AML-193 (cell line): ENCODE results near the gene IGFLR1.

Source experiments
- DNase-seq, 2 experiments: peaks; one replicate each; lab custom pipeline; 2025; lab: John Stamatoyannopoulos, UW

Gene IGFLR1

DNA sequence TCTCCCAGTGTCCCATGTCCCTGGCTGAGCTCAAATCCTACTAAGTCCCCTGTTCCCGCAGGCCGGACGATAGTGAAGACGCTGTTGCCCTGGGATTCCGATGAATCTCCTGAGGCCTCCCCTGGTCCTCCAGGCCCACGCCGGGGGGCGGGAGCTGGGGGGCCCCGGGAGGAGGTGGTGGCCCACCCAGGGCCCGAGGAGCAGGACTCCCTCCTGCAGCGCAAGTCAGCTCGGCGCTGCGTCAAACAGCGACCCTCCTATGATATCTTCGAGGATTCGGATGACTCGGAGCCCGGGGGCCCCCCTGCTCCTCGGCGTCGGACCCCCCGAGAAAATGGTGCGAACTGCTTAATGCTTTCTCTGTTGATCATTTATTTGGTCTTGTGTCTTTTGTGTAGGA is 18.6 kb downstream of the IGFLR1 start:
- DNase-seq: no peak

DNA sequence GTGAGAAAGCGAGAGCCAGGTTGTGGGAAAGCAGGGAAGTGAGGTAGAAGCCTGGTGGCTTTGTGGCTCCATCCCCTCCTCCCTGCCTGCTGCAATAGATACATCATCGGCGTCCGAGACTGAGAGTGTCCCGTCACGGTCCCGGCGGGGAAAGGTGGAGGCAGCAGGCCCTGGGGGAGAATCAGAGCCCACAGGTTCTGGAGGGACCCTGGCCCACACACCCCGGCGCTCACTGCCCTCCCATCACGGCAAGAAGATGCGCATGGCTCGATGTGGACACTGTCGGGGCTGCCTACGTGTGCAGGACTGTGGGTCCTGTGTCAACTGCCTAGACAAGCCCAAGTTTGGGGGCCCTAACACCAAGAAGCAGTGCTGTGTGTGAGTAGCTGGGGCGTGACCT is 19.4 kb downstream of the IGFLR1 start:
- no peak for DNase-seq

DNA sequence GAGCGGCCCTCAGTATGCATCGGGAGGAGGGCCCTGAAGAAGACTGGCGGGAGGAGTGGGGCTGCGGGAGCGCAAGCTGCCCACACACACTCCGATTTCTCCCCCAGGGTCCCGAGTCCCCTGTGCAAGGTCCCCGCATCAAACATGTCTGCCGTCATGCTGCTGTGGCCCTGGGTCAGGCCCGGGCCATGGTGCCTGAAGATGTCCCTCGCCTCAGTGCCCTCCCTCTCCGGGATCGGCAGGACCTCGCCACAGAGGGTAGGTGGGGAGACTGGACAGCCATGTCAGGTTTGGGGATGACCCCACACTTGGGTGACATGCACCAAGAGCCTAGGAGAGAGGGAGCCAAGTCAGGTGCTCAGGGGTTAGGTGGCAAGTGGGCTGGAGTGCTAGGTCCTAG is 19.8 kb downstream of the IGFLR1 start:
- DNase-seq: no peak

DNA sequence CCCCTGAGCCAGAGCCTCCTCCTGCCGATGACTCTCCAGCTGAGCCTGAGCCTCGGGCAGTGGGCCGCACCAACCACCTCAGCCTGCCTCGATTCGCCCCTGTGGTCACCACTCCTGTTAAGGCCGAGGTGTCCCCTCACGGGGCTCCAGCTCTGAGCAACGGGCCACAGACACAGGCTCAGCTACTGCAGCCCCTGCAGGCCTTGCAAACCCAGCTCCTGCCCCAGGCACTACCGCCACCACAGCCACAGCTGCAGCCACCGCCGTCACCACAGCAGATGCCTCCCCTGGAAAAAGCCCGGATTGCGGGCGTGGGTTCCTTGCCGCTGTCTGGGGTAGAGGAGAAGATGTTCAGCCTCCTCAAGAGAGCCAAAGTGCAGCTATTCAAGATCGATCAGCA is 20.9 kb downstream of the IGFLR1 start:
- no peak for DNase-seq

DNA sequence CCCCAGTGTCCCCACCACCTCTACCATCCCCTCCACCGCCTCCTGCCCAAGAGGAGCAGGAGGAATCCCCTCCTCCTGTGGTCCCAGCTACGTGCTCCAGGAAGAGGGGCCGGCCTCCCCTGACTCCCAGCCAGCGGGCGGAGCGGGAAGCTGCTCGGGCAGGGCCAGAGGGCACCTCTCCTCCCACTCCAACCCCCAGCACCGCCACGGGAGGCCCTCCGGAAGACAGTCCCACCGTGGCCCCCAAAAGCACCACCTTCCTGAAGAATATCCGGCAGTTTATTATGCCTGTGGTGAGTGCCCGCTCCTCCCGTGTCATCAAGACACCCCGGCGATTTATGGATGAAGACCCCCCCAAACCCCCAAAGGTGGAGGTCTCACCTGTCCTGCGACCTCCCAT is 21.6 kb downstream of the IGFLR1 start:
- DNase-seq: no peak

DNA sequence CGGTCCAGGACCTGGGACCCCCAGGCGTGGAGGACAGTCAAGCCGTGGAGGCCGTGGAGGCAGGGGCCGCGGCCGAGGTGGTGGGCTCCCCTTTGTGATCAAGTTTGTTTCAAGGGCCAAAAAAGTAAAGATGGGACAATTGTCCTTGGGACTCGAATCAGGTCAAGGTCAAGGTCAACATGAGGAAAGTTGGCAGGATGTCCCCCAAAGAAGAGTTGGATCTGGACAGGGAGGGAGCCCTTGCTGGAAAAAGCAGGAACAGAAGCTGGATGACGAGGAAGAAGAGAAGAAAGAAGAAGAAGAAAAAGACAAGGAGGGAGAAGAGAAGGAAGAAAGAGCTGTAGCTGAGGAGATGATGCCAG is 22.1 kb downstream of the IGFLR1 start:
- DNase-seq: no peak

DNA sequence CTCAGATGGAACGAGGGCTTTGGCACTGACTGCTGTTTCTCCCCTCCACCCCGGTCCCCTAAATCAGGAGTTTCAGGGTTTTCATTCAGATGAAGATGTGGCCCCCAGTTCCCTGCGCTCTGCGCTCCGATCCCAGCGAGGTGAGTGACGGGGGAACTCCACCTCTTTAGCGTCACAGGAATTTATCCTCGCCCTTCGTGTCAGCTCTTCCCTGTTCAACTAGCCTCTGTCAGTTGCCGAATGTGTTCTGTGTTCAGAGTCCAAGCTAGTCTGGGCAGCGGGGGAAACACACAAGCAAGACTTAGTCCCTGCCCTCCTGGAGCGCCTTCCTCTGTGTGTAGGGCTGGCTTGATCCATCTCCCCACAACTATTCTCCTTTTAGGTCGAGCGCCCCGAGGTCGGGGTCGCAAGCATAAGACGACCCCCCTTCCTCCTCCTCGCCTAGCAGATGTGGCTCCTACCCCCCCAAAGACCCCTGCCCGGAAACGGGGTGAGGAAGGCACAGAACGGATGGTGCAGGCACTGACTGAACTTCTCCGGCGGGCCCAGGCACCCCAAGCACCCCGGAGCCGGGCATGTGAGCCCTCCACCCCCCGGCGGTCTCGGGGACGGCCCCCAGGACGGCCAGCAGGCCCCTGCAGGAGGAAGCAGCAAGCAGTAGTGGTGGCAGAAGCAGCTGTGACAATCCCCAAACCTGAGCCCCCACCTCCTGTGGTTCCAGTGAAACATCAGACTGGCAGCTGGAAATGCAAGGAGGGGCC is 22.7 kb downstream of the IGFLR1 start:
- no peak for DNase-seq

DNA sequence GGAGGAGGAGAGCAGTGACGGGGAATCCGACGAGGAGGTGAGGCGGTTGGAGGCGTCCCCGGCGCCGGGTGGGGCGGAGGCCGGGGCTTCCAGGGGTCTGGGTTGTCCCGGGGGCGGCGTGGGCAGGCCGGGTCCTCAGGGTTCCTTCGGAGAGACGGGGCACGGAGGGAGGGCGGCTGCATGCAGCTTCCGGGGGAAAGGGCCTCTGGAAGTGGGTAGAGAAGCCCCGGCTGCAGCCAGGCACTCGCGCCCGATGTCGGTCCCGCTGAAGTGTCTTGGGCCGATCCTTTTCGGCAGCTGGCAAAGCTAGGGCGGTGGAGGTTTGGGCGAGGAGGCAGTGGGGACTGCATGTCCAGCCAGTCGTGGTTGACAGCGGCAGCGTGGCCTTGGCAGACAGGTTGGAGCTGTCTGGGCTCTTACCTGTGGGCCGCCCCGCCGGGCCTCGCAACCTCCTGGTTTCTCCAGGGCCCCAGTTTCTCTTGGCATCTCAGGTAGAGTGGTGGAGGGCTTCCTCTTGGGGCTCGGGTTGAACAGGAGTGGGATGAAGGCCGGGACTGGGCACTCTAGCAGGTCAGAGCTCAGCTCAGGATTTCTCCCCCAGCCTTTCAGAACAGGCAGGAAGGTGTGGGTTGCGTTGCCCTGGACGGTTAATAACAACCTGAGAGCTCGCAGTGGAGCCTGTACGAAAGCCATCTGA is 23.8 kb downstream of the IGFLR1 start:
- peak in 1 of 2 experiments; percentile 9 for DNase-seq

DNA sequence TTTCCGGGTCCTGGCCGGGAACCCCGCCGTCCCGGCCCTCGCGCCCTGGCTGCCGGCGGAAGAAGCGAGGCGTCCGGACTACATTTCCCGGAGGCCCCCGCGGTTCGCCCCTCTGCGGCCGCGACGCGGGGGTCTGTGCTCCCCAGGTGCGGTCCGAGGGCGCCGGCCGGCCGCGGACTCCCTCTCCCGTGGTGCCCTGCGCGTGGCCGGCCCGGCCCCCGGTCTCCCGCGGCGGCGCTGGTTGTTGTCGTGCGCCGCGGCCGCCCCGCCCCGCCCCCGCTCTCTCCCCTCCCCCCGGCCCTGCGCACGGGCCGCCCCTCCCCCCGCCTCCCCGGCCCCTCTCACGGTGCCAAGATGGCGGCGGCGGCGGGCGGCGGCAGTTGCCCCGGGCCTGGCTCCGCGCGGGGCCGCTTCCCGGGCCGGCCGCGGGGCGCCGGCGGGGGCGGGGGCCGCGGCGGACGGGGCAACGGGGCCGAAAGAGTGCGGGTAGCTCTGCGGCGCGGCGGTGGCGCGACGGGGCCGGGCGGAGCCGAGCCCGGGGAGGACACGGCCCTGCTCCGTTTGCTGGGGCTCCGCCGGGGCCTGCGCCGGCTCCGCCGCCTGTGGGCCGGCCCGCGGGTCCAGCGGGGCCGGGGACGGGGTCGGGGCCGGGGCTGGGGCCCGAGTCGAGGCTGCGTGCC is 24.4 kb downstream of the IGFLR1 start, which contains the start of gene KMT2B:
Gene KMT2B, plus strand, starts transcription at position 339 of the 680 bp plus-strand sequence. Its CDS starts 16 bp downstream, at position 355.
- no peak for DNase-seq

DNA sequence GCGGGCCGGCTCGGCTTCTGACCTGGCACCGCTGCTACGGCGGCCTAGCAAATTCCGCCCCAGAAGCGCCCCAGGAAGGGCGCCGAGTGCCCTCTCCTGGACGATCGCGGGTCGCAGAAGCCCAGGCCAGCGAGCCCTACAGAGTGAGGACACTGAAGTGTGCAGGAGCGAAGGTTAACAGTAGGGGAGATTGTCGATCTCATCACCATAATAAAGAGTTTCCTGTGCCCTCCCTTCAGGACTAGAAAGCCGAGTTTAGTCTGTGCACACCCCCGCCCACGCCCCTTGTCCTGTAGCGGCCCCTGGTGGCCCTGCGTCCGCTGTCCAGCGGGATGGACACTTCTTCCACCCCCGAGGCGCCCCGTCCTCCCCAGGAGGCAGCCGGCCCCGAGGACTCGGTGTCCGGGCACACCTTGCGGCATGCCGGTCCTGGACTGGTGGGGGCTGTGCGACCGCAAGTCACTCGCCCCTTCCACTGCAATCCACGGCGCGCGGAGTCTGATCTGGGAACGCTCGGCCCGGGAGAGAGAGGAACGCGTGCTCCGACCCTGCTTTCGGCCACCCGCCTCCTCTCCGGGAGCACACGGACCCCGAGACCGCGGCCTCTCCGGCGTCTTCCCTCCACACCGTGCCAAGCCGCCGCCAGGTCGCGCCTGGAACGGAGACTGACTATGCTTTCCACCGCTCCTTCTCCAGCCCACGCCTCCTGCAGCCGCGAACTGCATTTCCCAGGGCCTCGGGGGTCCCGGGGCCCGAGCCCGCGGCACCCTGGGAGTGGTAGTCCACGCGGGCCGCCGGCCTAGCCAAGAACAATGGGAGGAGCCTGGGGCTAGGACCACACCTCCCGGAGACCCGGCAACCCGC is 25.2 kb downstream of the IGFLR1 start:
- DNase-seq: peak; percentile 88 to 92

DNA sequence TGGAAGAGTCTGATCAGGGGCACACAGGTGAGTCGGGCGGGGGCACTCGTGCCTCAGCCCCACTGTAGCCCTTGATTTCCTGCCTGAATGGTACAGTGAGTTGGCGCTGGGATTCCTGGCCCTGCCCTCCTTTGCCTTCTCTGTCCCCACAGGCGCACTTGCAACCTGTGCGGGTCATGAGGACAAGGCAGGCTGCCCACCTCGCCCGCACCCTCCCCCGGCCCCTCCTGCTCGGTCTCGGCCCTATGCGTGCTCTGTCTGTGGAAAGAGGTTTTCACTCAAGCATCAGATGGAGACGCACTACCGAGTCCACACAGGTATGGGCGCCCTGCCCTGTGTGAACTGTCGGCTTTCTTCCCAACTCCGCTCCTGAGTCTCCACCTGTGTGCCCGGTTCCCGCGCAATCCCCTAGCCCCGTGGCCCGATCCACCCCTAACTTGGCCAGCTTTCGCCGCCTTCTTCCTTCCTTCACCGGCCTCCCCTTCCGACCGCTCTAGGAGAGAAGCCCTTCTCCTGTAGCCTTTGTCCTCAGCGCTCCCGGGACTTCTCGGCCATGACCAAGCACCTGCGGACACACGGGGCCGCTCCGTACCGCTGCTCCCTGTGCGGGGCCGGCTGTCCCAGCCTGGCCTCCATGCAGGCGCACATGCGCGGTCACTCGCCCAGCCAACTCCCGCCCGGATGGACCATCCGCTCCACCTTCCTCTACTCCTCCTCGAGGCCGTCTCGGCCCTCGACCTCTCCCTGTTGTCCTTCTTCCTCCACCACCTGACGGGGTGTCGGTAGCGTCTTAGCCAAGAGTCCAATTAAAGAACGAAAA is 26.1 kb downstream of the IGFLR1 start:
- DNase-seq: peak; percentile 43 to 68

DNA sequence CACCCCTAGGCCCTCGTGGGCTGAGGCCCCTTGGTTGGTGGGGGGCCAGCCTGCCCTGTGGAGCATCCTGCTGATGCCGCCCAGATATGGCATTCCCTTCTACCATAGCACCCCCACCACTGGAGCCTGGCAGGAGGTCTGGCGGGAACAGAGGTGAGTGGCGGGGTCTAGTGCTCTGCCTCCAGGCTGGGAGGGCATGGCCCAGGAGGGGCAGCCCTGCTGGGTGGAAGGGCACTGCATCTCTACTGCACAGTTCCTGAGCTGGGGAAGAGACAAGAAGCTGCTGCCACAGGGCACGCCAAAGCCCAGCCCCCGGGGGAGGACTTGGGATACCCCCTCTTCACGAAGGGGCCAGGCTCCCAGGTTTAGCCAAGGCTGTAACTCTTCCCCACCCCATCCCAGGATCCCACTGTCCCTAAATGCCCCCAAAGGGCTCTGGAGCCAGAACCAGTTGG is 26.9 kb downstream of the IGFLR1 start:
- no peak for DNase-seq

DNA sequence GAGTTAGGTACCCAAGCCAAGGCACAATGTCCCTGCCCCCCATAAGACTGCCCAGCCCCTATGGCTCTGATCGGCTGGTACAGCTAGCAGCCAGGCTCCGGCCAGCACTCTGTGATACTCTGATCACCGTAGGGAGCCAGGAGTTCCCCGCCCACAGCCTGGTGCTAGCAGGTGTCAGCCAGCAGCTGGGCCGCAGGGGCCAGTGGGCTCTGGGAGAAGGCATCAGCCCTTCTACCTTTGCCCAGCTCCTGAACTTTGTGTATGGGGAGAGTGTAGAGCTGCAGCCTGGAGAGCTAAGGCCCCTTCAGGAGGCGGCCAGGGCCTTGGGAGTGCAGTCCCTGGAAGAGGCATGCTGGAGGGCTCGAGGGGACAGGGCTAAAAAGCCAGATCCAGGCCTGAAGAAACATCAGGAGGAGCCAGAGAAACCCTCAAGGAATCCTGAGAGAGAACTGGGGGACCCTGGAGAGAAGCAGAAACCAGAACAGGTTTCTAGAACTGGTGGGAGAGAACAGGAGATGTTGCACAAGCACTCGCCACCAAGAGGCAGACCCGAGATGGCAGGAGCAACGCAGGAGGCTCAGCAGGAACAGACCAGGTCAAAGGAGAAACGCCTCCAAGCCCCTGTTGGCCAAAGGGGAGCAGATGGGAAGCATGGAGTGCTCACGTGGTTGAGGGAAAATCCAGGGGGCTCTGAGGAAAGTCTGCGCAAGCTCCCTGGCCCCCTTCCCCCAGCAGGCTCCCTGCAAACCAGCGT is 27.5 kb downstream of the IGFLR1 start:
- DNase-seq: no peak

DNA sequence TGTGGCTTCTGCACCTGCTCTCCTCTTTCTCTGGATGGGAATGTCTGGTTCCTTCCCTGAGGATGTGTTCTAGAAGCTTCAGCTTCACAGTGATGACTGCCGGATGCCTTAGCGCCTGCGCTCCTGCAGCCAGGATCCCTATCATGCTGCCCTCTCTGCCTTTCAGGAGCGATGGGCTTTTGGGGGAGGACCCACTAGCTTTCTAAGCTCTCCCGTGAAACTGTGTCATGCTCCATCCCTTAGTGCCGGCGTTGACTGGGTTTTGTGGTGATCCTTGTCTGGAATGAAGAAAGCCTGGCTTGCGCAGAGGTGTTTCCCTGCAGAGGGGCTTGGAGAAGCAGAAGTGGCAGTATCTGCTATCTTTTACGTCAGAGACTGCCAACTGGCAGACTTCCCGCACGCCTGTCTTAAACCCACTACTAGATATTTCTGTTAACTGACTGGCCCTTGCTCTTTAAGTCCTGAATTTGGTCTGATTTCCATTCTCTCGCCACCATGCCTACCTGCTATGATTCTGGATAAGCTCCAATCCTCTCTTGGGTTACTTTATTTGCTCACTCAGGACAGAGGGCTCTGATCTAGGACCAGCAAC is 28.3 kb downstream of the IGFLR1 start:
- DNase-seq: no peak

DNA sequence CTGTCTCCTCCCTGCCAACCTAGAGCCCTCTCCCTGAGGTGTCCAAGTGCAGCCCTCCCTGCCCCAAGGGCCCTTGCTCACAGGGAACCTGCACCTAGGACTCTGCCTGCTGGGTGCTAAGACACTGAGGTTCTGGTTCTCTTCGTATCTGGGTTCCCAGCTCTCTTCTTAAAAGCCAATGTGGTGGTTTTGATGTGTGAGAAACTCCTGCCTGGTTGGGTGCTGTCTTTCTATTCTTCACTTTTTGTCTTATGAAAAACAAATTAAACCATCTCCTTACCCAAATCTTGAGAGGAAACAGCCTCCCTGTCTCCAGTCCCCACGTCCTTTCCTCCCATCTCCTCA is 28.8 kb downstream of the IGFLR1 start:
- no peak for DNase-seq

DNA sequence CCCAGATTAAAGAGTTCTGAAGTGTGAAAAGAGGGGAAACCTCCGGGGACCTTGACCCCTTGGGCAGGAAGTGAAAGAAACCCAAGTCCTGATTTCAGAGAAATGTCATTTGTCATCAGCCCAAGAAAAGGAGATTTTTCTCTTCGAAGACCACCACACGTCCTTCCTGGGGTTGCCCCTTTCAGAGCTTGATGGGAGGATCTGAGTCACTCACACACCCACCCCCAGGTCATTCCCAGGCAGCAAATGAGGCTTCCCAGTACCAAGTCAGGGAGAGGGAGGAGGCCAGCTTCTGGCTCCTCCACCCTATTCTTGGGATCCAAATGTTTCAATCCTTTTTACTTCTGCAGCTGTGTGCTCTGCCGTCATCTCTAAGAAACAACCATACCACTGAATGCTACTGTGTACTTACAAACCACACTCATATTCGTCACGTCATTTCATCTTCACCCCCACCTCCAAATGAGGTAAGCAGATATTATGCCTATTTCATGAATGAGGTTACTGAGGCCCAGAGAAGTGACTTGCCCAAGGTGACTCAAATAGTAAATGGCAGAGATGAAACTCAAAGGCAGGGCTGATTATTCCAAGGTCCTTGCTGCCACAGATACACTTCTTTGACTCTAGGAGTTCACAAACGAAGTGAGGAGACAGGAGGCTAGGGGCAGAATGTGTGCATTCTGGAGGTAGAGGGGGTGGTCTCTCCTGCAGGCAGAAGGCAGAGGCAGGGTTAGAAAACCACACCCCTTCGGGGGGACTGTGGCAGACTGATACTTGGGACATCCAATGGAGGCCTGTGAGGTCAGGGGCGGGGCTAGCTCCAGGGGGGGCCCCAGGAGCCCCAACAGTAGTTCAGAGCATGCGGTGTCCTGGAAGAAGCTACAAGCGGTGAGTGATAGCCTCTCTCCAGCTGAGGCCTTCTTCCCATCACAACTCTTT is 29.4 kb downstream of the IGFLR1 start:
- DNase-seq: no peak

DNA sequence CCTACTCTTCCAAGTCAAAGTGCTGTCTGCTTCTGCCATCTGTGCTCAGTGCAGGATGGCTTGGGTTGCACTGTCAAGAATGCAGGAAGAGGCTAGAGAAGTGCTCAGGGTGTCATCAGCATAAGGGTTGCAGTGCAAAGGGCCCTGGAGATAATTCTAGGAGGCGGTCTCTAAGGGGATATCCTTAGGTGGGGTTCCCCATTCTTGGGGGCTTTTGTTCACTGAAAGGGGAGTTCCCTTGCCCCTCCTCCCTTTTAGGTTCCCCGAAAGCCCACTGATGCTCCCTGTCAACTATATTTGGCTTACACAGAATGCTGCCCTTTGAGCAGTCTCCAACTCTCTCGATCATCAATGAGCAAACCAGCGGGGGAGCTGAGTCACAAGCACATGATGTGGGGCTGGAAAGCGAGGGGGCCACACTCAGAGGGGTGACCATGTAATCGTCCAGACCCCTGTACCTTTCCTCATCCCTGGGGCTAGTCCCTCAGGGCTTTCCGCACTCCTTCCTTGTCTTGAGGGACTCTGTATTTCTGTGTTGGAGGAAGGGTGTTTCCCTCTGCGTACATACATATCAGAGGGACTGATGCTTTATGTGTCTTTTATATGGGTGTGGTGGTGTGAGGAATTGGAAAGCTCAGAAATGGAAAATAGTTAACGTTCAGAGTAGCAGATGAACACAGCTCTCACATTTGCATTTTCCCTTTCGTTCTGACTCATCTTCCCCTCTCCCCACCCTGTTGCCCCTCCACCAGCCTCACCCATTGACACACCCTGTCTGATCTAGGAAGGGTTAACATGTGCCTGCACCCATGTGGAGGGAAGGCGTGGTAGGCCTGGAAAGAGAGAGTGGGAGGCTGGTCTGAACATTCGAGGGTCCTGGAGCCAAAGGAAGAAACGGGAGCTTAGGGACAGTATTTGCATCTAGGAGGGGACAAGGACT is 31.2 kb downstream of the IGFLR1 start:
- DNase-seq: no peak

DNA sequence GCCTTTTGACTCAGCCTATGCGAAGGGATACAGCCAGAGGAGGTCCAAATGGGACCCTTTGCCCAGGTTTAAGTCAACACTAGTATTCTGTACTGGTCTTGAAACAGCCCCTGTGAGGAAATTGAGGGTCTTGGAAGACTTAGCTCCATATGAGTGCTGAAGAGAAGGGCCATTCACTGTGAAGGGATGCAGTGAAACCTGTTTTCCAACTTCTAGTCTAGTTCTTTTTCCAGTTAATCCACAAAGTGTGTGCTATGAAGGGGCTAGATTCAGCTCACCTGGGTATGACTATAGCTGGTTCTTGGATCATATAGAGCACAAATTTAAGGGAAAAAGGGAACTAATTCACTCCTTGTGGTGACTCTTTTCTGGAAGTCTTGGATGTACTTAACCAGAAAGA is 33.9 kb downstream of the IGFLR1 start:
- no peak for DNase-seq
